HepG2 (cell line): ENCODE data around the gene MED12L. TPM values are rescaled to one million over a fixed set of nuclear protein-coding genes. Genes with fewer than 3 reads are reported as not detected.

Experiments used
- ATAC-seq: fragments of 200-7000 bp; cut with Tn5 transposase; 3 replicates; pipeline ENCODE4 v1.9.1; 2020; ENCODE audit warnings: mild to moderate bottlenecking, moderate library complexity
- BruUV-seq: library from RNA; stranded (reverse); fragments of 400-500 nt; replicated peaks from 2 replicates; lab custom pipeline; 2021; lab: Mats Ljungman, UMichigan
- CTCF ChIA-PET: fragments of 300-600 bp; formaldehyde crosslinking; extraction: SDS; loops from one replicate; lab custom pipeline; 2021; ENCODE audit warnings: low total read pairs, inconsistent platforms, low intra/inter-chr PET ratio; lab: Yijun Ruan, JAX
- POLR2A ChIA-PET: fragments of 350-600 bp; sonication (Branson Sonifier 250); formaldehyde crosslinking; loops from one replicate; lab custom pipeline; 2020; ENCODE audit warnings: antibody characterized with exemption, inconsistent platforms; lab: Yijun Ruan, JAX
- DNase-seq: peaks from one replicate; pipeline ENCODE4 v3.0.0-alpha.2; 2015; ENCODE audit warnings: low spot score
- FAIRE-seq: peaks from 3 replicates; lab custom pipeline; 2011; peaks lifted over from hg19 to GRCh38; lab: Jason Lieb, UNC
- H2AFZ ChIP-seq: one replicate; pipeline ENCODE4 v1.6.1; 2011; ENCODE audit warnings: low read length, inconsistent platforms
- H3K27ac ChIP-seq: fragments of 300-600 bp; 3 replicates; pipeline ENCODE4 v1.8.0; 2011; ENCODE audit warnings: mixed run types, mild to moderate bottlenecking, mixed read lengths, low read length, inconsistent platforms; ENCODE audit not compliant: insufficient read depth; ENCODE audit errors: extremely low read length
- H3K27me3 ChIP-seq, 2 experiments: fragments of 200-600 bp in 1 of 2; 2 replicates in 1 of 2; 3 replicates in 1 of 2; pipeline versions ENCODE4 v1.6.0 to v1.8.0; 2011; ENCODE audit warnings: low read length in 2 of 2, mild to moderate bottlenecking in 2 of 2, moderate library complexity in 2 of 2, inconsistent platforms in 1 of 2; ENCODE audit not compliant: insufficient read depth in 2 of 2, control insufficient read depth in 1 of 2
- H3K36me3 ChIP-seq, 2 experiments: fragments of 200-600 bp in 1 of 2; replicated peaks in 1 of 2; 2 replicates in 1 of 2; 3 replicates in 1 of 2; pipeline versions ENCODE4 v1.5.1 to v1.8.0; 2011; ENCODE audit warnings: low read length in 2 of 2, inconsistent platforms in 1 of 2; ENCODE audit not compliant: insufficient read depth in 2 of 2, control insufficient read depth in 1 of 2
- H3K4me1 ChIP-seq: 2 replicates; pipeline ENCODE4 v1.5.1; 2012; ENCODE audit warnings: low read length, inconsistent platforms; ENCODE audit not compliant: insufficient read depth
- H3K4me2 ChIP-seq: 2 replicates; pipeline ENCODE4 v1.6.0; 2011; ENCODE audit warnings: low read depth, low read length, inconsistent platforms
- H3K4me3 ChIP-seq, 3 experiments: fragments of 200-600 bp in 1 of 3; sonication (generic), shearing (Covaris generic) in 1 of 3; replicated peaks in 1 of 3; 2 replicates each; pipeline ENCODE4 v1.5.1; 2011 to 2016; ENCODE audit warnings: low read length in 3 of 3, inconsistent platforms in 2 of 3, low read depth in 2 of 3, mild to moderate bottlenecking in 2 of 3, control low read depth in 1 of 3, mixed read lengths in 1 of 3; ENCODE audit not compliant: insufficient read depth in 1 of 3
- H3K79me2 ChIP-seq: one replicate; pipeline ENCODE4 v1.6.1; 2011; ENCODE audit warnings: low read length, inconsistent platforms; ENCODE audit not compliant: insufficient read depth
- H3K9ac ChIP-seq: 2 replicates; pipeline ENCODE4 v1.6.0; 2011; ENCODE audit warnings: mild to moderate bottlenecking, low read depth, low read length, inconsistent platforms; ENCODE audit not compliant: insufficient read depth
- H3K9me3 ChIP-seq: 2 replicates; pipeline ENCODE4 v1.5.1; 2012; ENCODE audit warnings: mild to moderate bottlenecking, low read length
- H4K20me1 ChIP-seq: 2 replicates; pipeline ENCODE4 v1.6.0; 2011; ENCODE audit warnings: inconsistent platforms, mild to moderate bottlenecking, low read length, moderate library complexity; ENCODE audit not compliant: insufficient read depth
- CEBPG ChIP-seq: IDR thresholded peaks from 2 replicates; pipeline ENCODE4 v1.6.1; 2016
- GLI4 ChIP-seq: sonication (generic); formaldehyde crosslinking; IDR thresholded peaks from 2 replicates; pipeline ENCODE4 v1.5.1; 2020; ENCODE audit warnings: missing genetic modification reagents, mild to moderate bottlenecking, moderate library complexity, borderline replicate concordance
- HMGA1 ChIP-seq: sonication (generic); formaldehyde crosslinking; conservative IDR thresholded peaks from 2 replicates; pipeline ENCODE4 v1.4.0; 2020; ENCODE audit warnings: missing genetic modification reagents
- MXD3 ChIP-seq: IDR thresholded peaks from 2 replicates; pipeline ENCODE4 v1.6.1; 2016; ENCODE audit warnings: mild to moderate bottlenecking, missing biosample characterization, missing genetic modification reagents
- NR2C2 ChIP-seq: sonication (generic); formaldehyde crosslinking; IDR thresholded peaks from 2 replicates; pipeline ENCODE4 v1.4.0; 2020; ENCODE audit warnings: missing genetic modification reagents, mild to moderate bottlenecking, moderate library complexity, borderline replicate concordance
- SP1 ChIP-seq, 2 experiments: fragments of 450-650 bp in 1 of 2; sonication (generic) in 1 of 2; formaldehyde crosslinking in 1 of 2; IDR thresholded peaks; 2 replicates each; pipeline versions ENCODE4 v1.4.0 to v1.6.1; 2016 to 2020; ENCODE audit warnings: missing genetic modification reagents in 1 of 2
- ZFP37 ChIP-seq: sonication (generic); formaldehyde crosslinking; IDR thresholded peaks from 2 replicates; pipeline ENCODE4 v1.4.0; 2020; ENCODE audit warnings: missing genetic modification reagents, borderline replicate concordance
- ZHX2 ChIP-seq, 2 experiments: sonication (generic) in 1 of 2; formaldehyde crosslinking in 1 of 2; IDR thresholded peaks; 2 replicates each; pipeline versions ENCODE4 v1.6.1 to v1.9.0; 2014 to 2022; ENCODE audit warnings: antibody characterized with exemption in 1 of 2, borderline replicate concordance in 1 of 2, inconsistent platforms in 1 of 2, low read depth in 1 of 2, missing genetic modification reagents in 1 of 2
- ZNF354B ChIP-seq: sonication (generic); formaldehyde crosslinking; IDR thresholded peaks from 2 replicates; pipeline ENCODE4 v1.8.0; 2022; ENCODE audit warnings: mild to moderate bottlenecking, missing genetic modification reagents
- ZNF431 ChIP-seq: sonication (generic); formaldehyde crosslinking; IDR thresholded peaks from 2 replicates; pipeline ENCODE4 v1.9.0; 2022; ENCODE audit warnings: missing genetic modification reagents, low read depth, mild to moderate bottlenecking, borderline replicate concordance
- ZNF547 ChIP-seq: sonication (generic); formaldehyde crosslinking; IDR thresholded peaks from 2 replicates; pipeline ENCODE4 v1.5.1; 2020; ENCODE audit warnings: mild to moderate bottlenecking, missing genetic modification reagents
- ZNF562 ChIP-seq: sonication (generic); formaldehyde crosslinking; IDR thresholded peaks from 2 replicates; pipeline ENCODE4 v1.8.0; 2022; ENCODE audit warnings: missing genetic modification reagents, borderline replicate concordance
- ZNF597 ChIP-seq: sonication (generic); formaldehyde crosslinking; IDR thresholded peaks from 2 replicates; pipeline ENCODE4 v1.5.0; 2020; ENCODE audit warnings: missing genetic modification reagents
- WGBS: methylation state at CpG from one replicate; pipeline ENCODE4 v1.1.6; 2017; ENCODE audit warnings: low lambda C conversion rate; 5-methylcytosine and 5-hydroxymethylcytosine counted together
- in situ Hi-C: cut with HindIII; loops from 2 replicates; pipeline ENCODE4 v1.10.0; 2017; ENCODE audit warnings: low pct_unique_long_range_greater_than_20kb; ENCODE audit not compliant: extremely low pct_ligation_motif_present
- intact Hi-C: fragments of 100-400 bp; cut with micrococcal nuclease; formaldehyde crosslinking; loops from one replicate; pipeline ENCODE4 v1.10.0; 2022; ENCODE audit not compliant: unreplicated experiment
- polyA plus RNA-seq, 8 experiments: library from polyadenylated mRNA; depleted of rRNA in 3 of 8; stranded (reverse) in 7 of 8; unstranded in 1 of 8; fragments of >200 nt; fragmentation: Illumina TruSeq in 4 of 8; extraction: Trizol in 4 of 8; gene quantifications; 2 replicates each; pipeline versions ENCODE4 v1.2.1 to v1.2.3, GENCODE V29; 2011 to 2016; ENCODE audit warnings: low read depth in 4 of 8, missing spikeins in 1 of 8, mixed read lengths in 1 of 8; ENCODE audit not compliant: insufficient read depth in 1 of 8
- total RNA-seq, 5 experiments: library from RNA; depleted of rRNA; stranded (reverse); fragments of >200 nt; fragmentation: Illumina TruSeq; extraction: Trizol; gene quantifications; 2 replicates each; pipeline ENCODE4 v1.2.3, GENCODE V29; 2016; ENCODE audit warnings: low read depth in 1 of 5

Gene MED12L
- total and polyA plus RNA-seq, 2 of the 13 experiments (the other 11 are each of a cell fraction or from before 2014, with no cell fraction given), result 0.07 to 0.64 TPM

DNA sequence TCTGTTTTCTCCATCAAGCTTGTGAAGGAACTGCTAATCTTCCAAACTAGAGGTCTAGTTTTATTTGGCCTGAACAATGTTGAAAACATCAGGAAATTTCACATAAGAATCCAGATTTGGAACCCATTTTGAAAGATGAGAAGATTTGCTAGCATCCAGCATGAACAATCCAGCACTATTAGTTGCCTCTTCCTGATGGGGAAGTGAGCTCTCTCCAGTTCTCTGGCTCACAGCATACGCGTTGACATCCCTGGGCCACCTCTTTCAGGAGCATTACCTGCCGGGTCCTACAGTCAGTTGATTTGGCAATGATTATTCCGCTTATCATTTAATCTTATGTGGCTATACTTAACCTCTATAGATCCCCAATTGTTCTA is 220.3 kb downstream of the MED12L start (continued):
- no peak for TF ChIP-seq MXD3 (CRISPR knock-in tag)
- no peak for TF ChIP-seq GLI4 (CRISPR knock-in tag)
- TF ChIP-seq ZNF547 (CRISPR knock-in tag), result no peak

- 94% methylated on average over 6 of the region's 6 CpGs for WGBS
- no peak overlapping the region for H3K27ac ChIP-seq
- ChIA-PET POLR2A (no interaction called here), CTCF (no interaction called here)
- FAIRE-seq (no peak), ATAC-seq (no peak), DNase-seq (no peak)
- H3K36me3 ChIP-seq, result no peaks in the 10 kb centered on the region
- H3K9me3 ChIP-seq, result no peaks in the 10 kb centered on the region
- no peaks in the 10 kb centered on the region for H4K20me1 ChIP-seq
- H3K4me2 ChIP-seq, result no peak overlapping the region
- in situ Hi-C loops, result no loop called here
- H3K4me3 ChIP-seq, result no peak overlapping the region
- no TSS peak for BruUV-seq
- intact Hi-C loops, result no loop called here
- no peaks in the 10 kb centered on the region for H3K27me3 ChIP-seq
- H2AFZ ChIP-seq, result no peak overlapping the region
- no peak overlapping the region for H3K9ac ChIP-seq
- H3K4me1 ChIP-seq, result peaks cover 10% of the 10 kb centered on the region
- no peaks in the 10 kb centered on the region for H3K79me2 ChIP-seq
- no peak for TF ChIP-seq SP1 (IDR thresholded peaks at IDR 0.05)
- no peak for TF ChIP-seq SP1 (CRISPR knock-in tag; IDR thresholded peaks at IDR 0.05)
- no peak for TF ChIP-seq ZNF431 (CRISPR knock-in tag)
- TF ChIP-seq ZNF597 (CRISPR knock-in tag), result no peak
- TF ChIP-seq ZNF562 (CRISPR knock-in tag), result no peak
- no peak for TF ChIP-seq ZHX2 (IDR thresholded peaks at IDR 0.05; ENCODE audit: low read depth)
- no peak for TF ChIP-seq ZHX2 (CRISPR knock-in tag; IDR thresholded peaks at IDR 0.05; ENCODE audit: borderline replicate concordance)
- TF ChIP-seq ZNF354B (CRISPR knock-in tag), result no peak
- TF ChIP-seq HMGA1 (CRISPR knock-in tag), result no peak
- TF ChIP-seq CEBPG (CRISPR knock-in tag), result no peak
- TF ChIP-seq NR2C2 (CRISPR knock-in tag), result no peak
- no peak for TF ChIP-seq ZFP37 (CRISPR knock-in tag)
These were observed 220.8 kb downstream of the MED12L start for GRCh38 chr3:151306168-151306810.
